Measurements from ENCODE around the gene RHBDD1. TPM values are rescaled to one million over a fixed set of nuclear protein-coding genes. Genes with fewer than 3 reads are reported as not detected.

RHBDD1 gene
- total RNA-seq, 3 donors from 2014 or later (not counting 1 experiment from before 2014, with no cell fraction given), result 33.7 to 49.7 (median 47.7) TPM

DNA sequence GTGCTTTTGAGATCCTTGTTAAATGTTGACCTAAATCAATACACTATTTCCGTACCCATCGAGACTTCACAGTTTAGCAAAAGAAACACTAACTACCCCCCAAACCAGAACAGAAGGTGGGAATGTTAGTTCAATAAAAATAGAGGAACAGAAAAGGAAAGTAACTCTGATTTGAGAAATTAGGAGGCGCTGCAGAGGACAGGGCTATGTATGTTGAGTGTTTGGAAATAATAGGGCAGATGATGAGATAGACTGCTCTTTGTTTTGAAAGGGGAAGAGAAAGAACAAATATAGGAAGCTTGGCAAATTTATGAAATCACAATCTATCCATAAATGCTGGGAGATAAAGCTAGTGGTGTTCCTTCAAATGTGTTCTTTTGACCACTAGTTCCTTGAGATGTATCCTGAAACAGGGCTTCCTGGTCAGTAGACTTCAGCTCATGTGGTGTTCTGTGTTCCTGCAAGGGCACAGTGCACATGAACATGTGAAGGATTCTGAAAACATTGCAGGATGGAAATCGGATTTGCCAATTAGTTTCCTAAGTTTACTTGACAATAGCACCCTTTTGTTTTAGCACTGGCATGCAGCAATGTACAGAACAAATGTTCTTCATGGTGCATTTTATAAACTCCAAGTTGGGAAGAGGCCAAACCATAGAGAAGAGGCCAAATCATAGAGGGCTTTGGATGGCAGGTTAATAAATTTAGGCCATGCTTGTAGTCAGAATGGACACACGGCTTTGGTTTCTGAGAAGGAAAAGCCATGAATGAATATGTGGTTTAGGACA is 39.8 kb downstream of the RHBDD1 start:
- H3K4me1 Mint-ChIP-seq, result peaks cover 11 to 21% of the 10 kb centered on the region in 2 donors
- no peaks in the 10 kb centered on the region for H3K9me3 ChIP-seq (ENCODE audit: control insufficient read depth, insufficient read depth, low read length)
- DNase-seq (no peak), ATAC-seq (no peak)
- H3K27me3 ChIP-seq (ENCODE audit: control insufficient read depth, insufficient read depth, low read length), result no peaks in the 10 kb centered on the region
- H3K4me1 ChIP-seq (ENCODE audit: control insufficient read depth, insufficient read depth, low read length), result no peaks in the 10 kb centered on the region
- no peak overlapping the region for H3K27ac Mint-ChIP-seq
- no peaks in the 10 kb centered on the region for H3K9me3 Mint-ChIP-seq
- H3K36me3 ChIP-seq (ENCODE audit: control insufficient read depth, insufficient read depth, low read length), result no peaks in the 10 kb centered on the region
- no peaks in the 10 kb centered on the region for H3K27me3 Mint-ChIP-seq (ENCODE audit: low read depth in 2 of 2)
- WGBS (ENCODE audit: insufficient coverage), result 94% methylated on average over 3 of the region's 5 CpGs
- peaks cover 6% of the 10 kb centered on the region for H3K36me3 Mint-ChIP-seq
- no peak overlapping the region for H3K27ac ChIP-seq (ENCODE audit: low read length)
- H3K4me3 Mint-ChIP-seq, result no peak overlapping the region
- H3K4me3 ChIP-seq (ENCODE audit: low read length), result no peak overlapping the region
- TF ChIP-seq, protein P1, sequence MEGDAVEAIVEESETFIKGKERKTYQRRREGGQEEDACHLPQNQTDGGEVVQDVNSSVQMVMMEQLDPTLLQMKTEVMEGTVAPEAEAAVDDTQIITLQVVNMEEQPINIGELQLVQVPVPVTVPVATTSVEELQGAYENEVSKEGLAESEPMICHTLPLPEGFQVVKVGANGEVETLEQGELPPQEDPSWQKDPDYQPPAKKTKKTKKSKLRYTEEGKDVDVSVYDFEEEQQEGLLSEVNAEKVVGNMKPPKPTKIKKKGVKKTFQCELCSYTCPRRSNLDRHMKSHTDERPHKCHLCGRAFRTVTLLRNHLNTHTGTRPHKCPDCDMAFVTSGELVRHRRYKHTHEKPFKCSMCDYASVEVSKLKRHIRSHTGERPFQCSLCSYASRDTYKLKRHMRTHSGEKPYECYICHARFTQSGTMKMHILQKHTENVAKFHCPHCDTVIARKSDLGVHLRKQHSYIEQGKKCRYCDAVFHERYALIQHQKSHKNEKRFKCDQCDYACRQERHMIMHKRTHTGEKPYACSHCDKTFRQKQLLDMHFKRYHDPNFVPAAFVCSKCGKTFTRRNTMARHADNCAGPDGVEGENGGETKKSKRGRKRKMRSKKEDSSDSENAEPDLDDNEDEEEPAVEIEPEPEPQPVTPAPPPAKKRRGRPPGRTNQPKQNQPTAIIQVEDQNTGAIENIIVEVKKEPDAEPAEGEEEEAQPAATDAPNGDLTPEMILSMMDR (IDR thresholded peaks at IDR 0.05), result no peak
- intact Hi-C loops (cut with micrococcal nuclease), result no loop called here

DNA sequence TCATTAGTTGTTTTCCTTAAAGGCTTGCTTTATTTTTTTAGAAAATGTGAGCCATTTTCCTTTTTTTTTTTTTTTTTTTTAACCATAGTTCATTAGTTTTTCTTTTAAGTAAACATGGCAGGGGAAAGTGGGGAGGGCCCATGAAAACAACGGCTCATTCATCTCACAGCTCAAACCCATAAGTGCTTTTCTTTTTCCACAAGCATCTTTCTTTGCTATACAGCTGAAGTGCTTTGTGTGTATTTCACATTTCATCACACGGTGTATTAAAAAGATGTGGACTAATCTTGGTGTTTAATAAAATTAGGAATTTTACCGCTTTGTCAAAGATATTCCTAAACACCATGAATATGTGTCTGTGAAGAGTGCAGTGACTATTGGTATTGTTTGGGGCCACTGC is 41.6 kb downstream of the RHBDD1 start:
- Histone ChIP-seq H3K4me1 (ENCODE audit: control insufficient read depth, insufficient read depth, low read length) (no peaks in the 10 kb centered on the region), H3K27ac (ENCODE audit: low read length) (no peak overlapping the region), H3K4me3 (ENCODE audit: low read length) (no peak overlapping the region), H3K27me3 (ENCODE audit: control insufficient read depth, insufficient read depth, low read length) (no peaks in the 10 kb centered on the region), H3K9me3 (ENCODE audit: control insufficient read depth, insufficient read depth, low read length) (no peaks in the 10 kb centered on the region), H3K36me3 (ENCODE audit: control insufficient read depth, insufficient read depth, low read length) (no peaks in the 10 kb centered on the region)
- no peak for DNase-seq
- Mint-ChIP-seq H3K36me3 (peaks cover 15% of the 10 kb centered on the region), H3K27ac (no peak overlapping the region), H3K27me3 (ENCODE audit: low read depth in 2 of 2) (no peaks in the 10 kb centered on the region), H3K4me3 (no peak overlapping the region), H3K9me3 (peaks cover 0 to under 1% of the 10 kb centered on the region in 2 donors), H3K4me1 (peaks cover 11 to 29% of the 10 kb centered on the region in 2 donors)
- TF ChIP-seq, protein P1 (IDR thresholded peaks at IDR 0.05), result no peak
- intact Hi-C loops (cut with micrococcal nuclease), result no loop called here
- 100% methylated on average over 3 of the region's 3 CpGs for WGBS (ENCODE audit: insufficient coverage)
- ATAC-seq, result no peak

DNA sequence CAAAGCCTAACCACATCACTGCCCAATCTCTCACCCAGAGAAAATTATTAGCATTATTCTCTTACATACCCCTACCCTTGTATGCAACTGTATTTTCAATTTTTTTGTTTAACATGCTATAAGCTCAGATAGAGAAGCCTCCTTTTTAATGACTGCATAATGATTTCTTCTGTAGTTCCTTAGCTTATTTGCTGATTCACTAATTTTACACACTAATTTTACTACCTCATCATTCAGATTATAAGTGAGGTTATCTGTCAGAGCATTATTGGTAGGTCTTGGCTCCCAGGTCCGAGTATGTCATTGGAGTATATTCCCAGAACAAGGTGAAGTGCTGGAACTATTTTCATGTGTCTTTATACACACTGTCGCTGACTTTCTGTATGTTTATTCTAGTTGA is 45.4 kb downstream of the RHBDD1 start:
- H3K36me3 Mint-ChIP-seq, result peaks cover 23% of the 10 kb centered on the region
- Histone ChIP-seq H3K4me1 (ENCODE audit: control insufficient read depth, insufficient read depth, low read length) (no peaks in the 10 kb centered on the region), H3K9me3 (ENCODE audit: control insufficient read depth, insufficient read depth, low read length) (no peaks in the 10 kb centered on the region), H3K36me3 (ENCODE audit: control insufficient read depth, insufficient read depth, low read length) (no peaks in the 10 kb centered on the region), H3K27me3 (ENCODE audit: control insufficient read depth, insufficient read depth, low read length) (no peaks in the 10 kb centered on the region), H3K4me3 (ENCODE audit: low read length) (no peak overlapping the region), H3K27ac (ENCODE audit: low read length) (no peak overlapping the region)
- no peak for ATAC-seq
- intact Hi-C loops (cut with micrococcal nuclease), result no loop called here
- TF ChIP-seq, protein P1 (IDR thresholded peaks at IDR 0.05), result no peak
- no peaks in the 10 kb centered on the region for H3K27me3 Mint-ChIP-seq (ENCODE audit: low read depth in 2 of 2)
- no peak overlapping the region for H3K4me3 Mint-ChIP-seq
- DNase-seq, result no peak
- WGBS (ENCODE audit: insufficient coverage), result 100% methylated on average over 1 of the region's 2 CpGs
- H3K27ac Mint-ChIP-seq, result no peak overlapping the region
- peaks cover 0 to 2% of the 10 kb centered on the region in 2 donors for H3K9me3 Mint-ChIP-seq
- H3K4me1 Mint-ChIP-seq, result peaks cover 0 to 13% of the 10 kb centered on the region in 2 donors

Data from natural killer cell (primary cell).